ENCODE data around the gene WTIP. TPM values are rescaled to one million over a fixed set of nuclear protein-coding genes. Genes with fewer than 3 reads are reported as not detected.

WTIP gene
- total RNA-seq, 2 donors from 2014 or later, result 45.4 to 48.6 TPM

DNA sequence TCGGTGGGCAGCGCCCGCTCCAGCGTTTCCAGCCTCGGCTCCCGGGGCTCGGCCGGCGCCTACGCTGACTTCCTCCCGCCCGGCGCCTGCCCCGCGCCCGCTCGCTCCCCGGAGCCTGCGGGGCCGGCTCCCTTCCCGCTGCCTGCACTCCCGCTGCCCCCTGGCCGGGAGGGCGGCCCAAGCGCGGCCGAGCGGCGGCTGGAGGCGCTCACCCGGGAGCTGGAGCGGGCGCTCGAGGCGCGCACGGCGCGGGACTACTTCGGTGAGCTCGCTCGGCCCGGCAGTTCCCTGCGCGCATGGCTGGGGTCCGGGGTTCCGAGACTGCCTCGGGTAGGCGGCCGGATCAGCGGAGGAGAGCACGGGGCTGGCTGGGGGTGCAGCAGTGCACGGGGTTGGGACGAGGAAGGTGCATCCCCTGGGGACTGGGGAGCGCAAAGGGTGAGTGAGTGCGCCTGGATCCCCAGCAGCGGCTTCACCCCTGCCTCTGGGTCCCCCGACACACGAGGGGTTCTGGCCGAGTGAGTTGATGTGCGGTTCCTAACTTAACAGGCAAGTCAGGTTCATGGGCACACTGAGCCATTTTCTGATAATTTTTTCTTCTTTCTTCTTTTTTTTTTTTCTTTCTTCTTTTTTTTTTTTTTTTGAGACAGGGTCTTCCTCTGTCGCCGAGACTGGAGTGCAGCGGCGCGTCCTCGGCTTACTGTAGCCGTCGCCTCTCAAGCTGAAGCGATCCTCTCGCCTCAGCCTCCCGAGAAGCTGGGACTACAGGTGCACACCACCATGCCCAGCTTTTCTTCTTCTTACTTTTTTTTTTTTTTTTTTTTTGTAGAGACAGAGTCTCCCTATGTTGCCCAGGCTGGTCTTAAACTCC lies 1.1 kb downstream of the WTIP start:
- peak; percentile 80 for DNase-seq
- Mint-ChIP-seq H3K27me3 (ENCODE audit: insufficient read depth) (peaks cover 7% of the 10 kb centered on the region), H3K4me3 (peak overlapping the region; percentile 85), H3K9me3 (peaks cover 7% of the 10 kb centered on the region), H3K36me3 (ENCODE audit: low read depth) (peaks cover 25% of the 10 kb centered on the region), H3K4me1 (peaks cover 16% of the 10 kb centered on the region), H3K27ac (peak overlapping the region; percentile 79)
- H3K9me3 ChIP-seq (ENCODE audit: control insufficient read depth, low read length), result peaks cover 3% of the 10 kb centered on the region
- H3K27me3 ChIP-seq (ENCODE audit: control insufficient read depth, insufficient read depth, low read length, poor library complexity, severe bottlenecking), result no peaks in the 10 kb centered on the region
- WGBS, 2 experiments (ENCODE audit: insufficient coverage in 1 of 2, insufficient read length in 1 of 2), result 3 to 8% methylated on average over 35 to 72 of the region's 72 CpGs
- H3K4me3 ChIP-seq (ENCODE audit: low read length), result peak overlapping the region; percentile 88
- TF ChIP-seq, protein P1, sequence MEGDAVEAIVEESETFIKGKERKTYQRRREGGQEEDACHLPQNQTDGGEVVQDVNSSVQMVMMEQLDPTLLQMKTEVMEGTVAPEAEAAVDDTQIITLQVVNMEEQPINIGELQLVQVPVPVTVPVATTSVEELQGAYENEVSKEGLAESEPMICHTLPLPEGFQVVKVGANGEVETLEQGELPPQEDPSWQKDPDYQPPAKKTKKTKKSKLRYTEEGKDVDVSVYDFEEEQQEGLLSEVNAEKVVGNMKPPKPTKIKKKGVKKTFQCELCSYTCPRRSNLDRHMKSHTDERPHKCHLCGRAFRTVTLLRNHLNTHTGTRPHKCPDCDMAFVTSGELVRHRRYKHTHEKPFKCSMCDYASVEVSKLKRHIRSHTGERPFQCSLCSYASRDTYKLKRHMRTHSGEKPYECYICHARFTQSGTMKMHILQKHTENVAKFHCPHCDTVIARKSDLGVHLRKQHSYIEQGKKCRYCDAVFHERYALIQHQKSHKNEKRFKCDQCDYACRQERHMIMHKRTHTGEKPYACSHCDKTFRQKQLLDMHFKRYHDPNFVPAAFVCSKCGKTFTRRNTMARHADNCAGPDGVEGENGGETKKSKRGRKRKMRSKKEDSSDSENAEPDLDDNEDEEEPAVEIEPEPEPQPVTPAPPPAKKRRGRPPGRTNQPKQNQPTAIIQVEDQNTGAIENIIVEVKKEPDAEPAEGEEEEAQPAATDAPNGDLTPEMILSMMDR (conservative IDR thresholded peaks at IDR 0.05), result no peak
- no peak overlapping the region for H3K27ac ChIP-seq (ENCODE audit: low read depth, low read length)
- peak overlapping the region; percentile 76 for H3K9ac ChIP-seq (ENCODE audit: extremely low read depth, low read length, poor library complexity, severe bottlenecking)
- H3K36me3 ChIP-seq (ENCODE audit: control insufficient read depth, insufficient read depth, low read length), result peaks cover 4% of the 10 kb centered on the region
- H3K4me1 ChIP-seq (ENCODE audit: control insufficient read depth, insufficient read depth, low read length), result peaks cover 5% of the 10 kb centered on the region

DNA sequence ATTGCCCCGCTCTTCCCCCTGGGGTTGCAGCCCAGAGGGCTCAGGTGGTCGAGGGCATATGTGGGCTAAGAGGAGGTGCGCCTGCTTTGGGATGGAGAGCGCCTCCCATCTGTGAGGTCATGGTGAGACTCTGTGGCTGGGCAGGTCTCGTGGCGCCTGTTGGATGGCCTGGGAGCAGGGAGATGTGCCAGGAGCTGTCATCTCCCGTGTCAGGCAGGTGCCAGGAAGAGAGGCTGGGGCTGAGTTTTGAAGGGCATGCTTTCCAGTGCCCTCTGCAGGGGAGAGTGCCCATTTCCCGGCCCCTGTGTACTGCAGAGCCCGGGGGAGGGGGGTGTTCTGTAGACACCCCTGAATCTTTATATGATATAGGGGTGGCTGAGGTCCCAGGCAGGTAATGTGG lies 2.8 kb downstream of the WTIP start:
- Histone ChIP-seq H3K27ac (ENCODE audit: low read depth, low read length) (no peak overlapping the region), H3K9ac (ENCODE audit: extremely low read depth, low read length, poor library complexity, severe bottlenecking) (no peak overlapping the region), H3K4me3 (ENCODE audit: low read length) (peak overlapping the region; percentile 45), H3K36me3 (ENCODE audit: control insufficient read depth, insufficient read depth, low read length) (peaks cover 7% of the 10 kb centered on the region), H3K27me3 (ENCODE audit: control insufficient read depth, insufficient read depth, low read length, poor library complexity, severe bottlenecking) (no peaks in the 10 kb centered on the region), H3K9me3 (ENCODE audit: control insufficient read depth, low read length) (no peaks in the 10 kb centered on the region), H3K4me1 (ENCODE audit: control insufficient read depth, insufficient read depth, low read length) (peaks cover 5% of the 10 kb centered on the region)
- 93 to 95% methylated on average over 6 to 9 of the region's 9 CpGs for WGBS, 2 experiments (ENCODE audit: insufficient coverage in 1 of 2, insufficient read length in 1 of 2)
- no peak for DNase-seq
- H3K4me1 Mint-ChIP-seq, result peaks cover 16% of the 10 kb centered on the region
- peaks cover 2% of the 10 kb centered on the region for H3K9me3 Mint-ChIP-seq
- H3K27ac Mint-ChIP-seq, result peak overlapping the region; percentile 48
- TF ChIP-seq, protein P1 (conservative IDR thresholded peaks at IDR 0.05), result no peak
- H3K27me3 Mint-ChIP-seq (ENCODE audit: insufficient read depth), result peaks cover 1% of the 10 kb centered on the region
- H3K36me3 Mint-ChIP-seq (ENCODE audit: low read depth), result peaks cover 30% of the 10 kb centered on the region
- H3K4me3 Mint-ChIP-seq, result peak overlapping the region; percentile 85

DNA sequence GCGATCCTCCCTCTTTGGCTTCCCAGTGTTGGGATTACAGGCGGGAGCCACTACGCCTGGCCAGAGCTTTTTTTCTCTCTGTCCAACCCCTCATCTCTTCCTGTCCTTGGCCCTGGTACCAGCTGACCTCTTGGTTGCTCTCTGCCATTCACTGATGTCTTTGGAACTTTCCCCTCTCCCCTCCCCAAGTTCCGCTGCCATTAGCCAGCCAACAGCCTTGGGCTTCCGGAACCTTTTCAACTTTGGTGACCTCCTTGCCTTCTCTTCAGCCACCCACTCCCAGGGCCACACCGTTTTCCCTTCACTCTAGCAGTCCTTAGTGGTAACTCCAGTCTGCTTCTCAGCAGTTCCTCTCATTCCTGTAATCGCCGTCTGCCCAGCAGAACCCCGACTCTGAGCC lies 4.3 kb downstream of the WTIP start:
- 85 to 86% methylated on average over 7 to 9 of the region's 9 CpGs for WGBS, 2 experiments (ENCODE audit: insufficient coverage in 1 of 2, insufficient read length in 1 of 2)
- Histone ChIP-seq H3K27me3 (ENCODE audit: control insufficient read depth, insufficient read depth, low read length, poor library complexity, severe bottlenecking) (no peaks in the 10 kb centered on the region), H3K27ac (ENCODE audit: low read depth, low read length) (no peak overlapping the region)

More for the DNA sequence above, 4.3 kb downstream of the WTIP start:
- Mint-ChIP-seq H3K27me3 (ENCODE audit: insufficient read depth) (no peaks in the 10 kb centered on the region), H3K4me1 (peaks cover 10% of the 10 kb centered on the region), H3K27ac (peak overlapping the region; percentile 66), H3K9me3 (no peaks in the 10 kb centered on the region), H3K36me3 (ENCODE audit: low read depth) (peaks cover 43% of the 10 kb centered on the region), H3K4me3 (no peak overlapping the region)
- Histone ChIP-seq H3K9me3 (ENCODE audit: control insufficient read depth, low read length) (no peaks in the 10 kb centered on the region), H3K4me3 (ENCODE audit: low read length) (no peak overlapping the region), H3K9ac (ENCODE audit: extremely low read depth, low read length, poor library complexity, severe bottlenecking) (no peak overlapping the region), H3K36me3 (ENCODE audit: control insufficient read depth, insufficient read depth, low read length) (peaks cover 22% of the 10 kb centered on the region), H3K4me1 (ENCODE audit: control insufficient read depth, insufficient read depth, low read length) (peaks cover under 1% of the 10 kb centered on the region)
- no peak for DNase-seq
- TF ChIP-seq, protein P1 (conservative IDR thresholded peaks at IDR 0.05), result no peak
